Neural cell (in vitro differentiated cells): ENCODE data around the gene CFAP99.

Source experiments
- EP300 ChIP-seq: fragments of 450-650 bp; conservative IDR thresholded peaks from 2 replicates; pipeline ENCODE4 v1.6.1; 2014; ENCODE audit warnings: antibody characterized with exemption, mild to moderate bottlenecking, moderate library complexity; ENCODE audit not compliant: poor library complexity, severe bottlenecking
- EZH2 ChIP-seq: fragments of 200-600, 300-800 bp; shearing (Covaris generic), sonication (generic); IDR thresholded peaks from 2 replicates; pipeline ENCODE4 v1.6.1; 2014; ENCODE audit warnings: antibody characterized with exemption, low read length, borderline replicate concordance, mild to moderate bottlenecking; ENCODE audit not compliant: insufficient read depth, poor library complexity, severe bottlenecking
- POLR2AphosphoS5 ChIP-seq: IDR thresholded peaks from 2 replicates; pipeline ENCODE4 v1.6.1; 2012
- RAD21 ChIP-seq: fragments of 450-650 bp; conservative IDR thresholded peaks from 2 replicates; pipeline ENCODE4 v1.6.1; 2014; ENCODE audit warnings: antibody characterized with exemption, mild to moderate bottlenecking, moderate library complexity
- REST ChIP-seq: IDR thresholded peaks from 2 replicates; pipeline ENCODE4 v1.6.1; 2012; ENCODE audit warnings: borderline replicate concordance
- SMC3 ChIP-seq: fragments of 450-650 bp; conservative IDR thresholded peaks from 2 replicates; pipeline ENCODE4 v1.6.1; 2014; ENCODE audit warnings: antibody characterized with exemption, mild to moderate bottlenecking, moderate library complexity; ENCODE audit not compliant: poor library complexity
- TF ChIP-seq, protein P1 (sequence below): fragments of 450-650 bp; IDR thresholded peaks from 2 replicates; pipeline ENCODE4 v1.5.1; 2014; ENCODE audit warnings: antibody characterized with exemption, mild to moderate bottlenecking, moderate library complexity; ENCODE audit not compliant: poor library complexity, severe bottlenecking

GRCh38 chr4:2389691-2390090, 29.1 kb upstream of the CFAP99 start:
- TF ChIP-seq RAD21 (no peak), EZH2 (no peak), REST (no peak), POLR2AphosphoS5 (no peak), EP300 (no peak), SMC3 (no peak)
- TF ChIP-seq, protein P1, sequence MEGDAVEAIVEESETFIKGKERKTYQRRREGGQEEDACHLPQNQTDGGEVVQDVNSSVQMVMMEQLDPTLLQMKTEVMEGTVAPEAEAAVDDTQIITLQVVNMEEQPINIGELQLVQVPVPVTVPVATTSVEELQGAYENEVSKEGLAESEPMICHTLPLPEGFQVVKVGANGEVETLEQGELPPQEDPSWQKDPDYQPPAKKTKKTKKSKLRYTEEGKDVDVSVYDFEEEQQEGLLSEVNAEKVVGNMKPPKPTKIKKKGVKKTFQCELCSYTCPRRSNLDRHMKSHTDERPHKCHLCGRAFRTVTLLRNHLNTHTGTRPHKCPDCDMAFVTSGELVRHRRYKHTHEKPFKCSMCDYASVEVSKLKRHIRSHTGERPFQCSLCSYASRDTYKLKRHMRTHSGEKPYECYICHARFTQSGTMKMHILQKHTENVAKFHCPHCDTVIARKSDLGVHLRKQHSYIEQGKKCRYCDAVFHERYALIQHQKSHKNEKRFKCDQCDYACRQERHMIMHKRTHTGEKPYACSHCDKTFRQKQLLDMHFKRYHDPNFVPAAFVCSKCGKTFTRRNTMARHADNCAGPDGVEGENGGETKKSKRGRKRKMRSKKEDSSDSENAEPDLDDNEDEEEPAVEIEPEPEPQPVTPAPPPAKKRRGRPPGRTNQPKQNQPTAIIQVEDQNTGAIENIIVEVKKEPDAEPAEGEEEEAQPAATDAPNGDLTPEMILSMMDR: no peak
